H4 (cell line): ENCODE data around the gene TRPM3. TPM values are rescaled to one million over a fixed set of nuclear protein-coding genes. Genes with fewer than 3 reads are reported as not detected.
A peak's percentile ranks its signal among the peaks of the same experiment; 100 is the strongest.

Experiments
- DNase-seq: peaks from one replicate; pipeline ENCODE4 v3.0.0-alpha.2; 2015; ENCODE audit warnings: low spot score
- total RNA-seq: library from RNA; depleted of rRNA; stranded (reverse); fragments of >200 nt; shearing (Covaris generic); gene quantifications from 2 replicates; pipeline ENCODE4 v1.2.3, GENCODE V29; 2014

The TRPM3 gene
- total RNA-seq, 1 experiment from 2014 or later, result 0.14 TPM

GRCh38 chr9:70888471-70888870, 232.9 kb downstream of the TRPM3 start:
- no peak for DNase-seq

DNA sequence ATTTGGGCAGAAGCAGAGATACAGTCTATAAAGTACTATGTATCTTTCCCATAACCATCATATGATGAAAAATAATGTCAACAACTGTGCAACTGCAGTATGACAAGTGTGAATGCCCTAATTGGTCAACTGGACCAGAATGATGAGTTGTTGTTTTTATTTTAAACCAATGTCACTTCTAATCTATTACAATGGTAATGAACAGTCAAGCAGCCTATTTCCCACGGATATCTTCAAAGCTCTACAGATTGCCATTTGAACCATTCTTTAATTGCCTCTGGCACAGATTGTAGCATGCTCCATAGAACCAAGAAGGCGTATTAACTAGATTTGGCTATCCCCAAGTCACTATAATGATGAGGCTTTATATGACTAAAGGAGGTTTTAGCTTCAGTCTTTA, 233.6 kb downstream of the TRPM3 start:
- DNase-seq, result no peak

DNA sequence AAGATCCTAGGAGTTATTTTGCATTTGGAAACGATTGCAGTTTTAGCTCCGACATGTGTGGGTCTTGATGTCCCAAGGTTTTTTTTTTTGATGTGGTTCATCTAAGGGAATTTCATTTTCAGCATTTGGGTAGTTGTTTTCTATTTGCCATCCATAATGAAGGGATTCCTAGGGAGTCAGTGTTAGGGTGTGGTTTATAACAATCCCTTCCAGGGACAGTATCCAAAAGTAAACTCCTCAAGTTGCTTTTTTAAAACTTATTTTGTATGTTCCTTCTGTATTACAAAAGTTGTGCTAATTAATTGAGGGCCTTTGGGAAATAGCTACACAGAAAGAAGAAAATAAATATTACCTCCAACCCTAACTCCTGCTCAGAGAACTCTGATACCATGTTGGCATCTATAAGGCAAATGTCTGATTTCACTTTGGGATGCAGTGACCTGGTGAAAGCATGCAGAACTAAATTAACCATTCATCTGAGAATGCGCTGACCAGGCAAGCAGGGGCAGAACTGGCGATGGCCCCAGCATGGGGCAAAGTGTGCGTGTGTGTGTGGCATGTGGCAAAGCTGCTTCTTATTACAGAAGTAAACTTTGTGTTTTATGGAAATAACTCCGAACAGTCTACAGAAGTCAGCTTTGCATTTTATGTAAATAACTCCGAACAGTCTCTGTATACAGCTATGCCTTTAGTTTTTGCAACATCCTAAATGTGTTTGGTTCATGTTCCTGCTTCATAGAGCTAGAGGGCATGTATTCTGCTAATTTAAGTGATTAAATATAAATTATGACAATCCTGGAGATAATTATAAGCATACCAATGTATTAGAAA, 237.2 kb downstream of the TRPM3 start:
- no peak for DNase-seq

GRCh38 chr9:70883056-70883455, 238.4 kb downstream of the TRPM3 start:
- DNase-seq, result peak; percentile 7

GRCh38 chr9:70881333-70881732, 240.1 kb downstream of the TRPM3 start:
- no peak for DNase-seq

DNA sequence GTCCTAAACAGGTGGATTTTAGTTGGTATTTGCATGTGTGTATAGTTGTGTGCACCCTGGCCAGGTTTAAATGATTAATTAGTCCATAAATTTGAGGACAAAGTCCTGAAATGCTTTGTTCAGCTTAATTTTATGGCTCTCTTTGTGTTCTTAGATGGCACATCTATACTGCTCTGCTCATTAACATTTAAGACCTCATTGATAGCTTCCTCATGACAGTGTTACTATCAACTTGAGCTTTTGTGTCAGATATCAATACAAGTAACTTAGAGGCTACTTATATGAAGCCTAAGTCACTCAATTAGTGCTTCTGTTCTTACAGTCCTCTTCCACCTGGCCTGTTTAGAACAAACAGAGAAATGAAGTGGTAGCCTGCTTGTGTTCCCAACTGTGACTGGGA, 240.9 kb downstream of the TRPM3 start:
- DNase-seq, result no peak

DNA sequence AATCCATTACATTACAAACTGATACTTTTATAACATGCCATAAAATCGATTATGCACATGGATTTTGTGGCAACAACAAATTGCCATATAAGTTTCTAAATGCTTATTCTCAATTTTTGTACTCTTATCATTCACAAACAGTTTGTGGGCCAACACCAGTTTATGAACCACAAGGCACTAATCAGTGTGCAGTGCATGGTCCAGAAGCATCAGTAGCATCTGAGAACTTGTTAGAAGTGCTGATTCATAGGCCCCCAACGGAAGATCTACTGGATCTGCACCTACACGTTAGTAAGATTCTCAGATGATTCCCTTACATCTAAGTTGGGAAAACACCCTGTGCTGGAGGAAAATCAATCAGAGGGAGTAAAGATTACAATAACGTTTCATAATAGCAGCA, 242.8 kb downstream of the TRPM3 start:
- DNase-seq, result no peak

DNA sequence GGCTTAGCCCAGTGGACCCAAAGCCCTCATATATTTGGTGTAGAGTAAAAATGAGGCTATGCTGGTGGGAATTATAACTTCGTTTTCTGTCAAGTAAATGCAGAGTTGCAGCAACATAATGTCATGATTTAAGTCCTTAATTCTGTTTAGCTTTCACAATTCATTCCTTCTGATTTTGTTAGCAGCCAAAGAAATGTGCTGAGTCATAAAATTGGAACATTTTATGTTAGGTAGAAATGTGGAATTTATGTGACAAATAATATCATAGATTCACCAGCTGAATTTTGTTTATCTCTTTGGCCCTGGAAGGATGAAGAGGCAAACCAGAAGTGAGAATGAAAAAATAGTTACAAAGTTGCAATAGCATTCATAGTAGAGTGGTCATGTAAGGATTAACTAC, 247.0 kb downstream of the TRPM3 start:
- DNase-seq, result no peak

GRCh38 chr9:70873506-70873905, 247.9 kb downstream of the TRPM3 start:
- no peak for DNase-seq

GRCh38 chr9:70868661-70869652, 252.5 kb downstream of the TRPM3 start:
- DNase-seq, result peak; percentile 34

DNA sequence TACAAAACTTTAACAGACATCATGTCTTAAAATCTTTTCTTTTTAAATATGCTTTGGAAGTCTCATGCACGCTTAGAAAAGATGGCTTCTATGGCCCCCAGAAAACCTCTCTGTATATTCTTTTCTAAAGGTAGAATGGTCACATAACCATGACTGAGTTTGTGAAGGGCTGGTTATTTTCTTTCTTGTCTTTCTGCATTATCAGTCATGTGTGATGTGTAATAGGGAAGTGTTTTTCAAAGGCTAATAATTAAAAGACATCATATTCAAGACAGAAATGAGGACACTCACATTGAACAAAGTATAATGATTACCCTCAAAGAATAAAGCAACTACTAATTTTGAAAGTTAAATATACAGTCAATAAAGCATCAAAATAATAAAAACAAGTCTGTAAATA, 253.4 kb downstream of the TRPM3 start:
- no peak for DNase-seq

DNA sequence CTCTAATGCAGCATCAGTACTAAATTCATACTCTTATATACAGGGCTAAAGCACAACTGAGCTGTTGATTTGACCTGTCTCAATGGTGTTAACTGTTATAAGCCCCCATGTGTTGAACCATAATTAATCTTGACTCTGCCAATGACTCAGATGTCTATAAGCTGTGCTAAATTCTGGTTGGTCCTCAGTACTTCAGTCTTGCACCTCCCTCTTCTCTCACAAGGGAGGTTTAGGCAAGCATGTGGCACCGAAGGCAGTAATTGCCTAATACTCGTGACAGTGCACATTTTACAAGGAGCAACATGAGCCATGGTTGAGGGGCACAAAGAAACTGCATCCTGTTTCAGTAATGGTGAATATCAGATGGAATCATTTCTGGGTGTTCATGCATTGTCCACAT, 255.9 kb downstream of the TRPM3 start:
- DNase-seq, result peak; percentile 6

DNA sequence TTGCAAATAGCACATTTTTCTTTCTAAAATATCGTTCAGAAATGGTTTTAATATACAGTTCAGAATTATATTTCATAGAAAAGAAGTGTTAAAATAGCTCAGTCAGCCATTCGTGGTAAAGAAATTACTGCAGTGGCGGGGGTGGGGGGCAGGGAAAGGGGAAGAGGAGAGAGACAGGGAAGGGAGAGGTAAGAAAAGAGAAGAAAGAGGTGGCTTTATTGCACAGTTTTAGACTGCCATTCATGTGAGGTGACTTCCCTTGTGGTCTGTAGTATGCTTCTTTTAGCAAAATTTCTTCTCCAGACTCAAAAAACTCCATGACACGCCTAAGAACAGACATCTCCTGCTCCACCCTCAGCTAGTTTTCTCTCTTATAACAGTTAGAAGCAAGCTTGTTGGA, 259.6 kb downstream of the TRPM3 start:
- no peak for DNase-seq

- no peak for DNase-seq
Measured at GRCh38 chr9:70861376-70861775, 260.0 kb downstream of the TRPM3 start.

- no peak for DNase-seq
Measured at GRCh38 chr9:70859694-70860093, 261.7 kb downstream of the TRPM3 start.

DNA sequence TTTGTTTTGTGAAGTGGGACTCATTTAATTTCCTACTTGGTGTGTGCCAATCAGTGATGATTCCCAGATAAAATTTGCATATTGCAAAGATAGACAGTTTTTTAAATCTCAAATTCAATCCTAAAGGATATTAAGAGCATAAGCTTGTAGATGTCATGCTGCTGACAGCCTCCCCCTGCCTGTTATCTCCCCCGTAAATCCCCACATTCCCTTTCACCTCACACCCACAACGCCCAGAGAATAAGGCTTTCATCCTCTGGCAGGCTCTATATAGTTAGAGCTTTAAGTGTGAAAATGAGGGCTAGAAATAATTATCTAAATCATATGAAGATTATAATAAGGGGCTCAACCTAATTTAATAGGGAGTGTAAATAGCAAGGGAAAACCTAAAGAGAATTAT, 265.0 kb downstream of the TRPM3 start:
- DNase-seq, result no peak

DNA sequence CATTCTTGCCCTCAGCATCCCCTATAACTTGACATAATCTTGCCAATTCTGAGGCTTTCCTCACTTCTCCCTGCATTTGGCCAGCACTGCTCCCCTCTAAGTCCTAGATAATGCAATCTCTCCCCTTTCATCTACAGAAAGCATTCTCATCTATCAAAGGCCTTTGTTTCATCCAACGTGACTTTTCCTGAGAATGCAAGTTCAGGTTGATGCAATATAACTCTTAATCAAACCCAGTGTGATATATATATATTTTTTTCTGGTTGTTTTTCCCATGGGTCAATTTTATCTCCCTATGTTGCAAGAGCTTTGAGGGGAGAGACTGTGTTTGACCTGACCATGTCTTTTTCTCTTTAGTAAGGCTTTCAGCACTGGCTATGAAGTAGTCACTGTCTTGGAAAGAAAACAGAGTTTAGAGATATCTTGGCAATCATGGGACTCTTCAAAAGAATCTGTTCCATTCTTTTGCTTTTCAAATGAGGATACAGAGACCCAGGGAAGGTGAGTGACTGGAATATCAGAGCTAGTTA, 268.6 kb downstream of the TRPM3 start:
- no peak for DNase-seq

- DNase-seq, result no peak
Measured at GRCh38 chr9:70840266-70840665, 281.2 kb downstream of the TRPM3 start.

- no peak for DNase-seq
Measured at GRCh38 chr9:70835323-70835722, 286.1 kb downstream of the TRPM3 start.

DNA sequence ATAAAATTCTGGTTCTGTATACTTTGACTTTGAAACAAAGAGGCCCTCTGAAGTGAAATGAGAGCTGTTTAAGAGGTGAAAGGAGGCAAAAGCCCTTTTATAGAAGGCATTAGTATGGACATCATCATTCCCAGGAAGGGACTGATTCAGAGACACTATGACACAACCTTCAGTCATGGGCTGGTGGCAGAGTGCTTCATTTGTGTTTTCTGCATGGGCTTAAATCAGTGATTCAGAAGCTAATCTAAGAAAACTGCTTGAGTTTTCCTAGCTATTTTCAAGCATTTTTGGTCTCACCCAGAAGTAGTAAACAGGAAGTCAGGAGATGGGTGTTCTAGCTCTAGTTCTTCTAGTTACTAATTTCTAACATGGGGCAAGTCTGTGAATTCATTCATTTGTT, 288.9 kb downstream of the TRPM3 start:
- DNase-seq, result no peak

DNA sequence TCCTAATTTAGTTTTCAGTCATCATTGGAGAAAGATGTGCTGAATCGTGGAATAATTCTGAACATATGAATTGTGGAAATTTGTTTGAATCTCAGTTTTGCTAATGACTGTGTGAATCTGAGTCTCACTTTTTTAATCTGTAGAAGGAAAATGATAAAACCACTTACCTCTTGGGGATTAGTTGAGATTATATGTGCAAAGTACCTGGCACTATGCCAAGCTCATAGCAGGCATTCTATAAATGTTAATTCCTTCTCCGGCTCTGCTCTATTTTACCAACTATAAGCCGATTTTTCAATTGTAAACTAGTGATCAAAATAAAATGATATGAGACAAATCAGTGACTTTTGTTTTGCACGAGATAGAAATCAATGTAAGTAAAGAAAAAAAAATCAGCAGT, 290.8 kb downstream of the TRPM3 start:
- no peak for DNase-seq

DNA sequence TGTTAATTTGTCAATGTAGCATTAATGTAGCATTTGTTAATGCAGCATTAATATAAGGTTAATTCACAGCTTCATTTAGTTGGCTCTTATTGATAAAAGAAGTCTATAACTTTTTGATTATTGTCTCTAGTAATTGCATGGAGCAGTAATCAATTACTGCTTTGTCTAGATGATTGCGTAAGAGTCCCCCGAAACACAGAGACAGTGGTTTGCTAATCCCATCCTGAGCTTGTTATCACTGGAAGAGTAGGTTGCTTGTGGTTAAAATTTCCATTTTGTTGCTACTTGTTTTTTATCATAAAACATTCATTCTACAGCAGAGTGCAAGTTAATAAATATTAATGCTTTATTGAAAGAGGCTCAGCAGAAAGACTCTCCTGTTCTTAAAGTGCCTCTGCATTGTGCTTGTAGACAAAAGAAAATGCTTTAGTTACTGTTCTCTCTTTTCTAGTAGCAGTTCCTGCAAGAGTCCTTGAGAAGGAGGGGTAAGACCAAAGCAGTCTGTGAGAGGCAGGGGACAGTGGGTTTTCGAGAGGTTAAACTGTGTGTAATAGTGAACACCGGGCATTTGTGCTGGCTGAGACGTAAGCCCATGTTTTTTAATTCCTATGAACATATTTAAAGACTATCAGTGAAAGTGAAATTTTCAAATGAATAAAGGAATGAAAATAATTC, 291.7 kb downstream of the TRPM3 start:
- DNase-seq, result no peak
